IPS-15b (cell line): ENCODE data around the gene SPAG16.
"Not testable (repeated sequence)": the region's sequence is repeated elsewhere in the genome, so short reads cannot be mapped to it uniquely, and the experiment has no call there.

Experiments
- H3K27me3 ChIP-seq: one replicate; pipeline ENCODE4 v1.6.1; 2013; ENCODE audit warnings: low read length; ENCODE audit not compliant: control insufficient read depth, insufficient read depth
- H3K36me3 ChIP-seq: one replicate; pipeline ENCODE4 v1.6.1; 2013; ENCODE audit warnings: low read length; ENCODE audit not compliant: control insufficient read depth, insufficient read depth
- H3K4me1 ChIP-seq: one replicate; pipeline ENCODE4 v1.6.1; 2013; ENCODE audit warnings: mild to moderate bottlenecking, low read length; ENCODE audit not compliant: control insufficient read depth, insufficient read depth
- H3K4me3 ChIP-seq: one replicate; pipeline ENCODE4 v1.5.1; 2013; ENCODE audit warnings: low read depth, low read length
- H3K9ac ChIP-seq: one replicate; pipeline ENCODE4 v1.6.1; 2013; ENCODE audit warnings: low read depth, mild to moderate bottlenecking, low read length
- H3K9me3 ChIP-seq: one replicate; pipeline ENCODE4 v1.6.1; 2013; ENCODE audit warnings: mild to moderate bottlenecking, low read length; ENCODE audit not compliant: control insufficient read depth, insufficient read depth

The SPAG16 gene

GRCh38 chr2:214035091-214035852 is 751.0 kb downstream of the SPAG16 start:
- H3K4me3 ChIP-seq, result no peak overlapping the region
- H3K4me1 ChIP-seq, result no peaks in the 10 kb centered on the region
- no peak overlapping the region for H3K9ac ChIP-seq
- no peaks in the 10 kb centered on the region for H3K9me3 ChIP-seq
- no peaks in the 10 kb centered on the region for H3K36me3 ChIP-seq
- no peaks in the 10 kb centered on the region for H3K27me3 ChIP-seq

GRCh38 chr2:214035921-214036320 is 751.7 kb downstream of the SPAG16 start:
- Histone ChIP-seq H3K9me3 (no peaks in the 10 kb centered on the region), H3K4me1 (no peaks in the 10 kb centered on the region), H3K4me3 (no peak overlapping the region), H3K27me3 (no peaks in the 10 kb centered on the region), H3K9ac (no peak overlapping the region), H3K36me3 (no peaks in the 10 kb centered on the region)

DNA sequence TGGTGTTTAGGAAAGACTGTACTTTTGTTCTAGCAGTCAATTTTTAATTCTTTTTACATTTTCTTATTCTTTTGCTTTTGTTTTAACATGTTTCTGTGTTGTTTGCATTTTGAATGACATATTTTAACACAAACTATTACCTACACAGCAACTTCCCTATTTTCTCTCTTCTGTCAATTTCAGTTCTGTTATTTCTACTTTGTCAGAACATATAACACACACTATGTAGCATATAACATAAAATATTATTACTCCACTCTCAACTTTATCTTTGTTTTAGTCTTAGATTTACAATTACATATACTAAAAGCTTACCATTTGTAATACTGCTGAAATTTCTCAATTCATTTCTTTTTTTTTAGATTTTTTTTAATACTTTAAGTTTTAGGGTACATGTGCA is 753.9 kb downstream of the SPAG16 start:
- Histone ChIP-seq H3K9me3 (no peaks in the 10 kb centered on the region), H3K36me3 (no peaks in the 10 kb centered on the region), H3K27me3 (no peaks in the 10 kb centered on the region), H3K4me1 (no peaks in the 10 kb centered on the region), H3K4me3 (no peak overlapping the region), H3K9ac (no peak overlapping the region)

GRCh38 chr2:214050731-214051130 is 766.5 kb downstream of the SPAG16 start:
- Histone ChIP-seq H3K9ac (no peak overlapping the region), H3K27me3 (no peaks in the 10 kb centered on the region), H3K36me3 (no peaks in the 10 kb centered on the region), H3K4me3 (no peak overlapping the region), H3K4me1 (no peaks in the 10 kb centered on the region), H3K9me3 (no peaks in the 10 kb centered on the region)

- Histone ChIP-seq H3K36me3 (no peaks in the 10 kb centered on the region), H3K27me3 (no peaks in the 10 kb centered on the region), H3K4me1 (no peaks in the 10 kb centered on the region), H3K4me3 (no peak overlapping the region), H3K9ac (no peak overlapping the region), H3K9me3 (no peaks in the 10 kb centered on the region)
Observed at GRCh38 chr2:214051585-214051984, 767.3 kb downstream of the SPAG16 start.

- H3K9me3 ChIP-seq, result no peaks in the 10 kb centered on the region
- no peaks in the 10 kb centered on the region for H3K36me3 ChIP-seq
- no peak overlapping the region for H3K4me3 ChIP-seq
- no peaks in the 10 kb centered on the region for H3K27me3 ChIP-seq
- no peaks in the 10 kb centered on the region for H3K4me1 ChIP-seq
- no peak overlapping the region for H3K9ac ChIP-seq
Observed at GRCh38 chr2:214052235-214052634, 768.0 kb downstream of the SPAG16 start.

GRCh38 chr2:214057986-214058385 is 773.7 kb downstream of the SPAG16 start:
- Histone ChIP-seq H3K9ac (no peak overlapping the region), H3K9me3 (no peaks in the 10 kb centered on the region), H3K4me3 (no peak overlapping the region), H3K27me3 (no peaks in the 10 kb centered on the region), H3K36me3 (no peaks in the 10 kb centered on the region), H3K4me1 (no peaks in the 10 kb centered on the region)

DNA sequence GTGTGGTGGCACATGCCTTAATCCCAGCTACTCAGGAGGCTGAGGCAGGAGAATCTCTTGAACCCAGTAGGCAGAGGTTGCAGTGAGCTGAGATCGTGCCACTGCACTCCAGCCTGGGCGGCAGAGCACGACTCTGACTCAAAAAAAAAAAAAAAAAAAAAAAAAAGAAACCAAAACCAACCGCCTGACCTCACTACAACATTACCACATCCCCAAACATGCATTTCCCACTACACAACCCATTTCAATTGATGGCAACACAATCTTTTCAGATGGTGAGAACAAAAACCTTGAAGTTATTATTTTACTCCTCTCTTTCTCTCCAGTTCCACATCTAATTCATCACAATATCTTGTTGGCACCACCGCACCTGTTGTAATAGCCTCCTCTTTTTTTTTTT is 778.0 kb downstream of the SPAG16 start:
- H3K9ac ChIP-seq, H3K27me3 ChIP-seq, H3K9me3 ChIP-seq: not testable (repeated sequence)

DNA sequence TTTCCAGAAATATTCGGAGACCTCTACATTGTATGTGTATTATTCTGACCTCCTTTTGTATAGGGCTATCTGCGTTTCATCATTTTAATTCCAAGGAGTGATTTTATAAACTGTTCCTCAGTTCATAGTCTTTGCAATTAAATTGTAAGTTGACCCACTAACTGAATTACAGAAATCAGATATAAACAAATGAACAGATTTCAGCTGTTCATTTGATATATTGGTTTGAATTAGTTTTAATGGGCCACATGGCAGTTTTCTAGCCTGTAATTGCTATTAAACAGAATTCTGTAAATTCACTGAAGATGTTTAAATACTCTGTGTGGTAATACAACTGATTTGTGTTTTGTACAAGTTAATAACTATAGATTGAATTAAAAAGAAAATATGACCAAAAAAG is 780.2 kb downstream of the SPAG16 start:
- Histone ChIP-seq H3K27me3 (no peaks in the 10 kb centered on the region), H3K9me3 (no peaks in the 10 kb centered on the region), H3K4me3 (no peak overlapping the region), H3K4me1 (no peaks in the 10 kb centered on the region), H3K9ac (no peak overlapping the region), H3K36me3 (no peaks in the 10 kb centered on the region)

More for the DNA sequence above, 778.0 kb downstream of the SPAG16 start:
- not testable (repeated sequence) for H3K4me3 ChIP-seq, H3K4me1 ChIP-seq, H3K36me3 ChIP-seq

DNA sequence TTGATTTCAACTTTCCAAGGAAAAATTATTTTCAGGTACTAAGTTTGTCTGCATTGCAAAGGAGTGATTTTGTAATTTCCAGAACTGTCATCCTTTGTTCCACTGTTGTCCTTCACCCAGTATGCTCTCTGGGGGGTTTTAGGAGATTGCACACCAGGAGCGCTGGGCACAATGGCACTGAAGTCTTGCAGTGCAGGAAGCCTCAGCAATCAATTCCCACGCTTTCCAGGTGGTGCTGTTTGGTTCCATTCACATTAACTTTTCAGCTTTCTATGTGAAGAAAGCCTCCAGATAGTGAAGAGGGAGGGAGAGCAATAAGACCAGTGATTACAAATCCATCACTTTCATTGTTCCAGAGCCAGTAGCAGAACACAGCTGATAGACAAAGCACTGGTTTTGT is 782.6 kb downstream of the SPAG16 start:
- Histone ChIP-seq H3K9me3 (no peaks in the 10 kb centered on the region), H3K27me3 (no peaks in the 10 kb centered on the region), H3K4me3 (no peak overlapping the region), H3K4me1 (no peaks in the 10 kb centered on the region), H3K9ac (no peak overlapping the region), H3K36me3 (no peaks in the 10 kb centered on the region)

- Histone ChIP-seq H3K4me3 (no peak overlapping the region), H3K9ac (no peak overlapping the region)
Observed at GRCh38 chr2:214069254-214069653, 785.0 kb downstream of the SPAG16 start.

DNA sequence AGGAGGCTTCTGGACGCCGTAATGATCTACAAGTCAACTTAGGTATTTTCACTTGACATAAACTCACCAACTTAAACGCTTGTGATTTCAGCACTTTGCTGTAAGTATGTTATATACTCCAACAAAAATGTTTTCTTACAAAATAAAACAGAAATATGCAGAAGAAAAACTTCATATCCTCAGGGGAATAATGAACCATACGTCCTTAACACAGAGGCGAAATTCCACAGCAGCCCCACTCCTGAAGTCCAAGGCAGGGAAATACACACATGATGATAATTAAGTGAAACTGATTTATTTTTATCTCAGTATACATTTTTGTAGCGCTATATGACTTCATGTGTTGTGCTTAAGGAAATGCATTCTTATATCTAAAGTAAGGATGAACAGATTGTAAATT is 791.2 kb downstream of the SPAG16 start:
- no peak overlapping the region for H3K4me3 ChIP-seq
- no peaks in the 10 kb centered on the region for H3K27me3 ChIP-seq

More at GRCh38 chr2:214069254-214069653, 785.0 kb downstream of the SPAG16 start:
- H3K4me1 ChIP-seq, result no peaks in the 10 kb centered on the region
- H3K9me3 ChIP-seq, result no peaks in the 10 kb centered on the region
- H3K36me3 ChIP-seq, result no peaks in the 10 kb centered on the region
- H3K27me3 ChIP-seq, result no peaks in the 10 kb centered on the region

More for the DNA sequence above, 791.2 kb downstream of the SPAG16 start:
- Histone ChIP-seq H3K9ac (no peak overlapping the region), H3K9me3 (no peaks in the 10 kb centered on the region), H3K4me1 (no peaks in the 10 kb centered on the region), H3K36me3 (no peaks in the 10 kb centered on the region)
